A549 (cell line): ENCODE results near the gene YPEL1. TPM values are rescaled to one million over a fixed set of nuclear protein-coding genes. Genes with fewer than 3 reads are reported as not detected.

ENCODE experiments used
- ATAC-seq, 2 experiments: fragments of 200-7000 bp in 1 of 2; fragments of >200 bp in 1 of 2; cut with Nextera tagmentation in 1 of 2; cut with Tn5 transposase in 1 of 2; 3 replicates each; pipeline versions ENCODE4 v1.8.0 to v1.9.1; 2018 to 2020; ENCODE audit warnings: mild to moderate bottlenecking in 1 of 2, moderate library complexity in 1 of 2
- CTCF ChIA-PET: fragments of 300-600 bp; sonication (Branson Sonifier 250); formaldehyde crosslinking; extraction: SDS; loops from one replicate; lab custom pipeline; 2021; ENCODE audit warnings: antibody characterized with exemption, inconsistent platforms; lab: Yijun Ruan, JAX
- POLR2A ChIA-PET: fragments of 350-600 bp; formaldehyde crosslinking; extraction: SDS; loops from one replicate; lab custom pipeline; 2021; ENCODE audit warnings: antibody characterized with exemption, inconsistent platforms; lab: Yijun Ruan, JAX
- DNase-seq, 2 experiments: peaks; one replicate each; pipeline versions ENCODE4 v3.0.0 to v3.0.0-alpha.2; 2011 to 2016; ENCODE audit warnings: low read depth in 1 of 2, low spot score in 1 of 2
- FAIRE-seq: peaks from 2 replicates; lab custom pipeline; 2011; peaks lifted over from hg19 to GRCh38; lab: Jason Lieb, UNC
- H3K27ac ChIP-seq, 2 experiments: fragments of >200 bp; sonication (Bioruptor Twin); formaldehyde crosslinking; 3 replicates each; pipeline ENCODE4 v1.5.1; 2016 to 2017
- H3K4me1 ChIP-seq: fragments of >200 bp; sonication (Bioruptor Twin); formaldehyde crosslinking; 3 replicates; pipeline ENCODE4 v1.6.1; 2016
- H3K4me2 ChIP-seq: fragments of >200 bp; sonication (Bioruptor Twin); formaldehyde crosslinking; 3 replicates; pipeline ENCODE4 v1.6.1; 2016
- H3K4me3 ChIP-seq: fragments of >200 bp; sonication (Bioruptor Twin); formaldehyde crosslinking; 3 replicates; pipeline ENCODE4 v1.5.1; 2016
- H3K9me3 ChIP-seq: fragments of >200 bp; sonication (Bioruptor Twin); formaldehyde crosslinking; 3 replicates; pipeline ENCODE4 v1.6.1; 2016
- BHLHE40 ChIP-seq: IDR thresholded peaks from 2 replicates; pipeline ENCODE4 v1.6.1; 2012; ENCODE audit warnings: low read depth, low read length, inconsistent platforms
- CBX2 ChIP-seq: fragments of 200-600 bp; sonication (generic); IDR thresholded peaks from 2 replicates; pipeline ENCODE4 v1.6.1; 2016; ENCODE audit warnings: low read depth, mild to moderate bottlenecking, borderline replicate concordance
- EHMT2 ChIP-seq: fragments of 200-600 bp; sonication (generic); IDR thresholded peaks from 2 replicates; pipeline ENCODE4 v1.6.1; 2016; ENCODE audit warnings: antibody characterized with exemption, low read depth, mild to moderate bottlenecking, moderate library complexity
- FOSB ChIP-seq: fragments of 250-450 bp; sonication (Bioruptor Pico); IDR thresholded peaks from 2 replicates; pipeline ENCODE4 v1.5.0; 2020; ENCODE audit warnings: mild to moderate bottlenecking, moderate library complexity
- FOSL2 ChIP-seq, 2 experiments: fragments of 450-650 bp in 1 of 2; fragments of >200 bp in 1 of 2; sonication (Bioruptor Twin) in 1 of 2; formaldehyde crosslinking; IDR thresholded peaks; 2 replicates each; pipeline versions ENCODE4 v1.5.0 to v1.6.1; 2016 to 2020; ENCODE audit warnings: mild to moderate bottlenecking in 1 of 2, moderate library complexity in 1 of 2
- FOXS1 ChIP-seq: fragments of 250-450 bp; sonication (Bioruptor Pico); IDR thresholded peaks from 2 replicates; pipeline ENCODE4 v1.5.0; 2020; ENCODE audit warnings: mild to moderate bottlenecking, moderate library complexity
- GATA3 ChIP-seq: IDR thresholded peaks from 2 replicates; pipeline ENCODE4 v1.6.1; 2012; ENCODE audit warnings: borderline replicate concordance
- HDAC2 ChIP-seq: fragments of 200-600 bp; sonication (generic); IDR thresholded peaks from 2 replicates; pipeline ENCODE4 v1.6.1; 2016
- HOXB5 ChIP-seq: fragments of 250-450 bp; sonication (Bioruptor Pico); IDR thresholded peaks from 2 replicates; pipeline ENCODE4 v1.5.0; 2020; ENCODE audit warnings: mild to moderate bottlenecking, moderate library complexity
- JUN ChIP-seq, 2 experiments: fragments of >200 bp; sonication (Bioruptor Twin); formaldehyde crosslinking; IDR thresholded peaks; 2 replicates in 1 of 2; 3 replicates in 1 of 2; pipeline ENCODE4 v1.6.1; 2016 to 2017
- JUNB ChIP-seq: fragments of >200 bp; sonication (Bioruptor Twin); formaldehyde crosslinking; IDR thresholded peaks from 2 replicates; pipeline ENCODE4 v1.6.1; 2016
- KDM1A ChIP-seq: fragments of 200-600 bp; sonication (generic); IDR thresholded peaks from 2 replicates; pipeline ENCODE4 v1.6.1; 2016; ENCODE audit warnings: low read depth, mild to moderate bottlenecking
- MAX ChIP-seq: IDR thresholded peaks from 2 replicates; pipeline ENCODE4 v1.6.1; 2012
- MAZ ChIP-seq: fragments of 150-350 bp; IDR thresholded peaks from 2 replicates; pipeline ENCODE4 v1.6.1; 2014; ENCODE audit warnings: antibody characterized with exemption, low read depth, low read length, borderline replicate concordance
- POLR2A ChIP-seq: IDR thresholded peaks from 2 replicates; pipeline ENCODE4 v1.6.1; 2012; ENCODE audit warnings: mild to moderate bottlenecking, low read length
- POLR2AphosphoS2 ChIP-seq: conservative IDR thresholded peaks from 2 replicates; pipeline ENCODE4 v1.6.1; 2012; ENCODE audit warnings: low read length, improper control_type of control experiment, inconsistent platforms
- TFCP2L1 ChIP-seq: fragments of 250-450 bp; sonication (Bioruptor Pico); IDR thresholded peaks from 2 replicates; pipeline ENCODE4 v1.5.0; 2021; ENCODE audit warnings: mild to moderate bottlenecking
- USF2 ChIP-seq: fragments of 450-650 bp; IDR thresholded peaks from 2 replicates; pipeline ENCODE4 v1.6.1; 2014; ENCODE audit warnings: antibody characterized with exemption
- ZSCAN20 ChIP-seq: fragments of 250-450 bp; sonication (Bioruptor Pico); IDR thresholded peaks from 2 replicates; pipeline ENCODE4 v1.8.0; 2022; ENCODE audit warnings: mild to moderate bottlenecking, moderate library complexity
- WGBS: methylation state at CpG from one replicate; pipeline ENCODE4 v1.1.6; 2017; ENCODE audit errors: missing lambda C conversion rate; 5-methylcytosine and 5-hydroxymethylcytosine counted together
- polyA plus RNA-seq, 4 experiments: library from polyadenylated mRNA; depleted of rRNA in 3 of 4; stranded (reverse); fragments of >200 nt; fragmentation: RNase III in 1 of 4; extraction: RNeasy Plus Mini Kit Qiagen cat#74134 plus additional on column Dnase treatment in 1 of 4; gene quantifications; 2 replicates in 3 of 4; 3 replicates in 1 of 4; pipeline ENCODE4 v1.2.3, GENCODE V29; 2011 to 2017
- TF ChIP-seq, protein P1 (sequence below): fragments of >200 bp; sonication (Bioruptor Twin); formaldehyde crosslinking; IDR thresholded peaks from 2 replicates; pipeline ENCODE4 v1.6.1; 2016
- TF ChIP-seq, protein P2 (sequence below): fragments of >200 bp; sonication (Bioruptor Twin); formaldehyde crosslinking; IDR thresholded peaks from 3 replicates; pipeline ENCODE4 v1.5.1; 2016

YPEL1 gene
- polyA plus RNA-seq, 2 of the 4 experiments (the other 2 are of a cell fraction) = 0.22 to 0.59 TPM

DNA sequence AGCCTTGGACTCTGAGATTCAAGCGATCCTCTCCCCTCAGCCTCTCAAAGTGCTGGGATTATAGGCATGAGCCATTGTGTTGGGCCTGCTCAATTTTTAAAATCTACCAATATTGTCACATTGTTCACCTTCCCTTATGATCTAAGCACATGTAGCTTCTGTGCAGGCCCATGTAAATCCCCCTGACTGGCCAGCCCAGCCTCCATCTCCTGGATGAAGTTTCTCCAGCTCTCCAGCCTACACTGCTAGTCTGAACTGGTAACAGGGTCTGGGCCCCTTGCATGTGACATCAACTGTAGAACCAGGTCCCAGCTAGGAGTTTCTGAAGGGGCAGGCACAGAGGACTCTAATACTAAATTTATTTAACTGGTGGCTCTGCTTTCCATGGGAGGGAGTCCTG, 32.8 kb upstream of the YPEL1 start:
- no peak overlapping the region for H3K27ac ChIP-seq
- DNase-seq (no peak), ATAC-seq (no peak), FAIRE-seq (no peak)
- H3K9me3 ChIP-seq = no peaks in the 10 kb centered on the region
- TF ChIP-seq POLR2AphosphoS2 = no peak
- no peak for TF ChIP-seq ZSCAN20
- TF ChIP-seq, protein P1, sequence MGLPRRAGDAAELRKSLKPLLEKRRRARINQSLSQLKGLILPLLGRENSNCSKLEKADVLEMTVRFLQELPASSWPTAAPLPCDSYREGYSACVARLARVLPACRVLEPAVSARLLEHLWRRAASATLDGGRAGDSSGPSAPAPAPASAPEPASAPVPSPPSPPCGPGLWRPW = no peak
- TF ChIP-seq HDAC2 = no peak
- no peak for TF ChIP-seq TFCP2L1 (CRISPR knock-in tag)
- TF ChIP-seq MAX = no peak
- H3K4me3 ChIP-seq = no peak overlapping the region
- no peak overlapping the region for H3K4me2 ChIP-seq
- ChIA-PET POLR2A (no interaction called here), CTCF (no interaction called here)
- no peaks in the 10 kb centered on the region for H3K4me1 ChIP-seq
- WGBS = 100% methylated on average over 1 of the region's 1 CpG

- Histone ChIP-seq H3K4me3 (no peak overlapping the region), H3K9me3 (no peaks in the 10 kb centered on the region), H3K27ac (no peak overlapping the region), H3K4me2 (no peak overlapping the region), H3K4me1 (no peaks in the 10 kb centered on the region)
- ChIA-PET CTCF (no interaction called here), POLR2A (no interaction called here)
- TF ChIP-seq EHMT2 (no peak), JUN (IDR thresholded peaks at IDR 0.05) (no peak), FOSB (CRISPR knock-in tag) (no peak), KDM1A (no peak), POLR2A (no peak), HOXB5 (CRISPR knock-in tag) (no peak), USF2 (no peak), FOSL2 (IDR thresholded peaks at IDR 0.05) (no peak), FOSL2 (CRISPR knock-in tag; IDR thresholded peaks at IDR 0.05) (no peak), GATA3 (no peak), FOXS1 (CRISPR knock-in tag) (no peak), BHLHE40 (no peak), MAZ (no peak)
- TF ChIP-seq, protein P2, sequence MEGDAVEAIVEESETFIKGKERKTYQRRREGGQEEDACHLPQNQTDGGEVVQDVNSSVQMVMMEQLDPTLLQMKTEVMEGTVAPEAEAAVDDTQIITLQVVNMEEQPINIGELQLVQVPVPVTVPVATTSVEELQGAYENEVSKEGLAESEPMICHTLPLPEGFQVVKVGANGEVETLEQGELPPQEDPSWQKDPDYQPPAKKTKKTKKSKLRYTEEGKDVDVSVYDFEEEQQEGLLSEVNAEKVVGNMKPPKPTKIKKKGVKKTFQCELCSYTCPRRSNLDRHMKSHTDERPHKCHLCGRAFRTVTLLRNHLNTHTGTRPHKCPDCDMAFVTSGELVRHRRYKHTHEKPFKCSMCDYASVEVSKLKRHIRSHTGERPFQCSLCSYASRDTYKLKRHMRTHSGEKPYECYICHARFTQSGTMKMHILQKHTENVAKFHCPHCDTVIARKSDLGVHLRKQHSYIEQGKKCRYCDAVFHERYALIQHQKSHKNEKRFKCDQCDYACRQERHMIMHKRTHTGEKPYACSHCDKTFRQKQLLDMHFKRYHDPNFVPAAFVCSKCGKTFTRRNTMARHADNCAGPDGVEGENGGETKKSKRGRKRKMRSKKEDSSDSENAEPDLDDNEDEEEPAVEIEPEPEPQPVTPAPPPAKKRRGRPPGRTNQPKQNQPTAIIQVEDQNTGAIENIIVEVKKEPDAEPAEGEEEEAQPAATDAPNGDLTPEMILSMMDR = no peak
- 98% methylated on average over 15 of the region's 15 CpGs for WGBS
- ATAC-seq (no peak), DNase-seq (no peak), FAIRE-seq (no peak)
Measured at GRCh38 chr22:21766691-21767462, 31.3 kb upstream of the YPEL1 start.

DNA sequence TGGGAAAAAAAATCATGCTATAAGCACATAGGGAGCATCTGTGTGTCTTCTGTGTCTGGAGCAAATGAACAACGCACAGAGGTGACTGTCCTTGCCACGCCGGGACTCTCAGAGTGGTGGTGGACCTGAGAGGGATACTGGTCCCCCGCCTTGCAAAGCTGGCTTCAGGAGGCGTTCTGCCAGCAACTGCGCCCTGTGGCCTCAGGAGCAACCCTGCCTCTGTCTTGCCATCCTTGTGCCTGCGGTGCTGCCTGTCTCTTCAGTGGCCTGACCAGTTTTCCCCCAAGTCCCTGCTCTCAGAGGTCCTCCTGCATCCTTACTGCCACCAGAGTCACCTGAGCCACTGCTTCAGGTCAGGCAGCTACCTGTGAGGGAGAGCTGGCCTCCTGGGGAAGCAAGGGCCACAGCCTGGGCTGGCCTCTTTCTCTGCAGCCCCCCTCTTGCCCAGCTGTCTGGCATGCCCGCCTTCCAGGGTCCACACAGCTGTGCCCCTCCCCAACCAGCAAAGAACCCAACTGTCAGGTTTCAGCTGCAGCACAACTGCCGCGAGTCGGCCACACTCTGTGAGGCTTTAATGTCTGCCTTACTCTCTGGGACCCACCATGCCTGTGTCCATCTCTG, 30.4 kb upstream of the YPEL1 start:
- Histone ChIP-seq H3K9me3 (no peaks in the 10 kb centered on the region), H3K27ac (no peak overlapping the region)
- no peak for TF ChIP-seq JUNB
- TF ChIP-seq CBX2 = no peak
- TF ChIP-seq, all 56 proteins: peak for 0
- H3K4me1 ChIP-seq = no peaks in the 10 kb centered on the region
- no peak overlapping the region for H3K4me2 ChIP-seq
- ChIA-PET CTCF (no interaction called here), POLR2A (no interaction called here)
- no peak for ATAC-seq
- FAIRE-seq = no peak
- no peak for DNase-seq
- WGBS = 95% methylated on average over 10 of the region's 11 CpGs
- H3K4me3 ChIP-seq = no peak overlapping the region
